Erythroblast (primary cell): ENCODE results near the gene CLCNKA.

Experiments used
- GATA1 ChIP-seq: IDR thresholded peaks from 2 replicates; pipeline ENCODE4 v1.6.1; 2011; ENCODE audit warnings: low read depth, mild to moderate bottlenecking, control low read depth, low read length, moderate library complexity
- POLR2A ChIP-seq: IDR thresholded peaks from 2 replicates; pipeline ENCODE4 v1.6.1; 2011; ENCODE audit warnings: mild to moderate bottlenecking, low read length

GRCh38 chr1:16021681-16022080 lies at the start of gene CLCNKA:
- TF ChIP-seq POLR2A = no peak
- no peak for TF ChIP-seq GATA1
